Measurements from ENCODE around the gene GRIK3.

DNA sequence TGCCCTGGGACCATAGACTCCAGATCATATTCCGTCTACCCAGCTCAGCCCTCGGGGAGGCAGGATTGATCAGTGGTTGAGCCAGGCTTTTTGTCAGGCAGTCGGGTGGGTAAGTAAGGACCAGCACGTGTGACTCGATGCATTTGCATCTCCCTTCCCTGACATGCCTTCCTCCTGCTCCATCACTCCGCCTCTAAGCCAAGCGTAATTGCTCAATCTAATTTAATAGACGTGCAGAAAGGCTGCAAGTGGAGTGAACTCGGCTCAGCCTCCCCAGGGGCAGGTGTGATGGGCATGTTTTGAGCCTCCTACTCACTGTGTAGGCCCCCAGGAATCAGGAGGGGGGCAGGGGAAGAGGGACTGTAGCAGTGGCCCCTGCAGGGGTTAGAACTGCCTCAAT, 34.6 kb upstream of the GRIK3 start:
- TF ChIP-seq, protein P1, sequence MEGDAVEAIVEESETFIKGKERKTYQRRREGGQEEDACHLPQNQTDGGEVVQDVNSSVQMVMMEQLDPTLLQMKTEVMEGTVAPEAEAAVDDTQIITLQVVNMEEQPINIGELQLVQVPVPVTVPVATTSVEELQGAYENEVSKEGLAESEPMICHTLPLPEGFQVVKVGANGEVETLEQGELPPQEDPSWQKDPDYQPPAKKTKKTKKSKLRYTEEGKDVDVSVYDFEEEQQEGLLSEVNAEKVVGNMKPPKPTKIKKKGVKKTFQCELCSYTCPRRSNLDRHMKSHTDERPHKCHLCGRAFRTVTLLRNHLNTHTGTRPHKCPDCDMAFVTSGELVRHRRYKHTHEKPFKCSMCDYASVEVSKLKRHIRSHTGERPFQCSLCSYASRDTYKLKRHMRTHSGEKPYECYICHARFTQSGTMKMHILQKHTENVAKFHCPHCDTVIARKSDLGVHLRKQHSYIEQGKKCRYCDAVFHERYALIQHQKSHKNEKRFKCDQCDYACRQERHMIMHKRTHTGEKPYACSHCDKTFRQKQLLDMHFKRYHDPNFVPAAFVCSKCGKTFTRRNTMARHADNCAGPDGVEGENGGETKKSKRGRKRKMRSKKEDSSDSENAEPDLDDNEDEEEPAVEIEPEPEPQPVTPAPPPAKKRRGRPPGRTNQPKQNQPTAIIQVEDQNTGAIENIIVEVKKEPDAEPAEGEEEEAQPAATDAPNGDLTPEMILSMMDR (conservative IDR thresholded peaks at IDR 0.05; ENCODE audit: low read depth in 2 of 2), result no peak
- TF ChIP-seq, protein P2, sequence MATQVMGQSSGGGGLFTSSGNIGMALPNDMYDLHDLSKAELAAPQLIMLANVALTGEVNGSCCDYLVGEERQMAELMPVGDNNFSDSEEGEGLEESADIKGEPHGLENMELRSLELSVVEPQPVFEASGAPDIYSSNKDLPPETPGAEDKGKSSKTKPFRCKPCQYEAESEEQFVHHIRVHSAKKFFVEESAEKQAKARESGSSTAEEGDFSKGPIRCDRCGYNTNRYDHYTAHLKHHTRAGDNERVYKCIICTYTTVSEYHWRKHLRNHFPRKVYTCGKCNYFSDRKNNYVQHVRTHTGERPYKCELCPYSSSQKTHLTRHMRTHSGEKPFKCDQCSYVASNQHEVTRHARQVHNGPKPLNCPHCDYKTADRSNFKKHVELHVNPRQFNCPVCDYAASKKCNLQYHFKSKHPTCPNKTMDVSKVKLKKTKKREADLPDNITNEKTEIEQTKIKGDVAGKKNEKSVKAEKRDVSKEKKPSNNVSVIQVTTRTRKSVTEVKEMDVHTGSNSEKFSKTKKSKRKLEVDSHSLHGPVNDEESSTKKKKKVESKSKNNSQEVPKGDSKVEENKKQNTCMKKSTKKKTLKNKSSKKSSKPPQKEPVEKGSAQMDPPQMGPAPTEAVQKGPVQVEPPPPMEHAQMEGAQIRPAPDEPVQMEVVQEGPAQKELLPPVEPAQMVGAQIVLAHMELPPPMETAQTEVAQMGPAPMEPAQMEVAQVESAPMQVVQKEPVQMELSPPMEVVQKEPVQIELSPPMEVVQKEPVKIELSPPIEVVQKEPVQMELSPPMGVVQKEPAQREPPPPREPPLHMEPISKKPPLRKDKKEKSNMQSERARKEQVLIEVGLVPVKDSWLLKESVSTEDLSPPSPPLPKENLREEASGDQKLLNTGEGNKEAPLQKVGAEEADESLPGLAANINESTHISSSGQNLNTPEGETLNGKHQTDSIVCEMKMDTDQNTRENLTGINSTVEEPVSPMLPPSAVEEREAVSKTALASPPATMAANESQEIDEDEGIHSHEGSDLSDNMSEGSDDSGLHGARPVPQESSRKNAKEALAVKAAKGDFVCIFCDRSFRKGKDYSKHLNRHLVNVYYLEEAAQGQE (IDR thresholded peaks at IDR 0.05; ENCODE audit: unreplicated experiment), result no peak
- TF ChIP-seq EZH2 (IDR thresholded peaks at IDR 0.05; ENCODE audit: low read depth, unreplicated experiment), result no peak
- TF ChIP-seq POLR2AphosphoS5 (IDR thresholded peaks at IDR 0.05; ENCODE audit: low read depth), result no peak
- TF ChIP-seq, protein P3, sequence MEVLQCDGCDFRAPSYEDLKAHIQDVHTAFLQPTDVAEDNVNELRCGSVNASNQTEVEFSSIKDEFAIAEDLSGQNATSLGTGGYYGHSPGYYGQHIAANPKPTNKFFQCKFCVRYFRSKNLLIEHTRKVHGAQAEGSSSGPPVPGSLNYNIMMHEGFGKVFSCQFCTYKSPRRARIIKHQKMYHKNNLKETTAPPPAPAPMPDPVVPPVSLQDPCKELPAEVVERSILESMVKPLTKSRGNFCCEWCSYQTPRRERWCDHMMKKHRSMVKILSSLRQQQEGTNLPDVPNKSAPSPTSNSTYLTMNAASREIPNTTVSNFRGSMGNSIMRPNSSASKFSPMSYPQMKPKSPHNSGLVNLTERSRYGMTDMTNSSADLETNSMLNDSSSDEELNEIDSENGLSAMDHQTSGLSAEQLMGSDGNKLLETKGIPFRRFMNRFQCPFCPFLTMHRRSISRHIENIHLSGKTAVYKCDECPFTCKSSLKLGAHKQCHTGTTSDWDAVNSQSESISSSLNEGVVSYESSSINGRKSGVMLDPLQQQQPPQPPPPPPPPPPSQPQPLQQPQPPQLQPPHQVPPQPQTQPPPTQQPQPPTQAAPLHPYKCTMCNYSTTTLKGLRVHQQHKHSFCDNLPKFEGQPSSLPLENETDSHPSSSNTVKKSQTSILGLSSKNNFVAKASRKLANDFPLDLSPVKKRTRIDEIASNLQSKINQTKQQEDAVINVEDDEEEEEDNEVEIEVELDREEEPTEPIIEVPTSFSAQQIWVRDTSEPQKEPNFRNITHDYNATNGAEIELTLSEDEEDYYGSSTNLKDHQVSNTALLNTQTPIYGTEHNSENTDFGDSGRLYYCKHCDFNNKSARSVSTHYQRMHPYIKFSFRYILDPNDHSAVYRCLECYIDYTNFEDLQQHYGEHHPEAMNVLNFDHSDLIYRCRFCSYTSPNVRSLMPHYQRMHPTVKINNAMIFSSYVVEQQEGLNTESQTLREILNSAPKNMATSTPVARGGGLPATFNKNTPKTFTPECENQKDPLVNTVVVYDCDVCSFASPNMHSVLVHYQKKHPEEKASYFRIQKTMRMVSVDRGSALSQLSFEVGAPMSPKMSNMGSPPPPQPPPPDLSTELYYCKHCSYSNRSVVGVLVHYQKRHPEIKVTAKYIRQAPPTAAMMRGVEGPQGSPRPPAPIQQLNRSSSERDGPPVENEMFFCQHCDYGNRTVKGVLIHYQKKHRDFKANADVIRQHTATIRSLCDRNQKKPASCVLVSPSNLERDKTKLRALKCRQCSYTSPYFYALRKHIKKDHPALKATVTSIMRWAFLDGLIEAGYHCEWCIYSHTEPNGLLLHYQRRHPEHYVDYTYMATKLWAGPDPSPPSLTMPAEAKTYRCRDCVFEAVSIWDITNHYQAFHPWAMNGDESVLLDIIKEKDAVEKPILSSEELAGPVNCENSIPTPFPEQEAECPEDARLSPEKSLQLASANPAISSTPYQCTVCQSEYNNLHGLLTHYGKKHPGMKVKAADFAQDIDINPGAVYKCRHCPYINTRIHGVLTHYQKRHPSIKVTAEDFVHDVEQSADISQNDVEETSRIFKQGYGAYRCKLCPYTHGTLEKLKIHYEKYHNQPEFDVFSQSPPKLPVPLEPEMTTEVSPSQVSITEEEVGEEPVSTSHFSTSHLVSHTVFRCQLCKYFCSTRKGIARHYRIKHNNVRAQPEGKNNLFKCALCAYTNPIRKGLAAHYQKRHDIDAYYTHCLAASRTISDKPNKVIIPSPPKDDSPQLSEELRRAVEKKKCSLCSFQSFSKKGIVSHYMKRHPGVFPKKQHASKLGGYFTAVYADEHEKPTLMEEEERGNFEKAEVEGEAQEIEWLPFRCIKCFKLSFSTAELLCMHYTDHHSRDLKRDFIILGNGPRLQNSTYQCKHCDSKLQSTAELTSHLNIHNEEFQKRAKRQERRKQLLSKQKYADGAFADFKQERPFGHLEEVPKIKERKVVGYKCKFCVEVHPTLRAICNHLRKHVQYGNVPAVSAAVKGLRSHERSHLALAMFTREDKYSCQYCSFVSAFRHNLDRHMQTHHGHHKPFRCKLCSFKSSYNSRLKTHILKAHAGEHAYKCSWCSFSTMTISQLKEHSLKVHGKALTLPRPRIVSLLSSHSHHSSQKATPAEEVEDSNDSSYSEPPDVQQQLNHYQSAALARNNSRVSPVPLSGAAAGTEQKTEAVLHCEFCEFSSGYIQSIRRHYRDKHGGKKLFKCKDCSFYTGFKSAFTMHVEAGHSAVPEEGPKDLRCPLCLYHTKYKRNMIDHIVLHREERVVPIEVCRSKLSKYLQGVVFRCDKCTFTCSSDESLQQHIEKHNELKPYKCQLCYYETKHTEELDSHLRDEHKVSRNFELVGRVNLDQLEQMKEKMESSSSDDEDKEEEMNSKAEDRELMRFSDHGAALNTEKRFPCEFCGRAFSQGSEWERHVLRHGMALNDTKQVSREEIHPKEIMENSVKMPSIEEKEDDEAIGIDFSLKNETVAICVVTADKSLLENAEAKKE (CRISPR knock-in tag; IDR thresholded peaks at IDR 0.05), result no peak
- no peak for TF ChIP-seq EZH2phosphoT487 (IDR thresholded peaks at IDR 0.05; ENCODE audit: unreplicated experiment)
- no peak for TF ChIP-seq JUNB (IDR thresholded peaks at IDR 0.05; ENCODE audit: unreplicated experiment)
- TF ChIP-seq, protein P4, sequence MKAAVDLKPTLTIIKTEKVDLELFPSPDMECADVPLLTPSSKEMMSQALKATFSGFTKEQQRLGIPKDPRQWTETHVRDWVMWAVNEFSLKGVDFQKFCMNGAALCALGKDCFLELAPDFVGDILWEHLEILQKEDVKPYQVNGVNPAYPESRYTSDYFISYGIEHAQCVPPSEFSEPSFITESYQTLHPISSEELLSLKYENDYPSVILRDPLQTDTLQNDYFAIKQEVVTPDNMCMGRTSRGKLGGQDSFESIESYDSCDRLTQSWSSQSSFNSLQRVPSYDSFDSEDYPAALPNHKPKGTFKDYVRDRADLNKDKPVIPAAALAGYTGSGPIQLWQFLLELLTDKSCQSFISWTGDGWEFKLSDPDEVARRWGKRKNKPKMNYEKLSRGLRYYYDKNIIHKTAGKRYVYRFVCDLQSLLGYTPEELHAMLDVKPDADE (IDR thresholded peaks at IDR 0.05), result no peak
- TF ChIP-seq CREB1 (CRISPR knock-in tag; IDR thresholded peaks at IDR 0.05; ENCODE audit: low read depth), result no peak
